GM12878 (cell line): Measurements from ENCODE around the gene ZDHHC14. TPM values are rescaled to one million over a fixed set of nuclear protein-coding genes. Genes with fewer than 3 reads are reported as not detected.

Experiments
- ATF7 ChIP-seq: fragments of 450-650 bp; IDR thresholded peaks from 2 replicates; pipeline ENCODE4 v1.6.1; 2016; ENCODE audit warnings: low read depth, mild to moderate bottlenecking
- BHLHE40 ChIP-seq, 2 experiments: fragments of 450-650 bp in 1 of 2; IDR thresholded peaks; 2 replicates each; pipeline ENCODE4 v1.6.1; 2011 to 2017; ENCODE audit warnings: low read depth in 2 of 2, borderline replicate concordance in 1 of 2, improper control_type of control experiment in 1 of 2, low read length in 1 of 2, mild to moderate bottlenecking in 1 of 2
- CREB1 ChIP-seq: IDR thresholded peaks from 2 replicates; pipeline ENCODE4 v1.6.1; 2012; ENCODE audit warnings: low read depth, mild to moderate bottlenecking, inconsistent platforms
- EP300 ChIP-seq, 2 experiments: fragments of 150-350 bp in 1 of 2; IDR thresholded peaks; 2 replicates each; pipeline ENCODE4 v1.6.1; 2011 to 2012; ENCODE audit warnings: low read depth in 2 of 2, low read length in 2 of 2, borderline replicate concordance in 1 of 2, improper control_type of control experiment in 1 of 2, inconsistent platforms in 1 of 2; ENCODE audit not compliant: control insufficient read depth in 1 of 2
- IRF4 ChIP-seq: IDR thresholded peaks from 2 replicates; pipeline ENCODE4 v1.6.1; 2011; ENCODE audit warnings: low read depth, low read length
- MEF2B ChIP-seq: fragments of 450-650 bp; IDR thresholded peaks from 2 replicates; pipeline ENCODE4 v1.6.1; 2018; ENCODE audit warnings: mild to moderate bottlenecking, moderate library complexity; ENCODE audit not compliant: partially characterized antibody, poor library complexity, severe bottlenecking
- RUNX3 ChIP-seq: IDR thresholded peaks from 2 replicates; pipeline ENCODE4 v1.6.1; 2012; ENCODE audit warnings: low read length, inconsistent platforms
- SMC3 ChIP-seq: IDR thresholded peaks from 2 replicates; pipeline ENCODE4 v1.6.1; 2011; ENCODE audit warnings: low read length, improper control_type of control experiment, borderline replicate concordance
- SUZ12 ChIP-seq: fragments of 200-600 bp; sonication (generic); IDR thresholded peaks from one replicate; pipeline ENCODE4 v1.6.1; 2018; ENCODE audit warnings: antibody characterized with exemption, mild to moderate bottlenecking; ENCODE audit not compliant: unreplicated experiment
- polyA plus RNA-seq, 11 experiments: library from polyadenylated mRNA; depleted of rRNA in 4 of 11; unstranded in 6 of 11; stranded (reverse) in 5 of 11; fragments of >200 nt; fragmentation: Nextera tagmentation in 4 of 11; fragmentation: Illumina TruSeq in 1 of 11; extraction: Ambion mirVana in 4 of 11; extraction: Trizol in 1 of 11; gene quantifications; 1 replicate in 1 of 11; 2 replicates in 10 of 11; pipeline versions ENCODE4 v1.2.1 to v1.2.3, GENCODE V29; 2011 to 2016; ENCODE audit warnings: inconsistent platforms in 2 of 11, missing spikeins in 2 of 11, low read depth in 1 of 11
- total RNA-seq, 4 experiments: library from RNA; depleted of rRNA in 3 of 4; stranded (reverse); fragments of >200 nt in 3 of 4; fragmentation: Illumina TruSeq in 1 of 4; extraction: Trizol in 1 of 4; gene quantifications; 2 replicates each; pipeline versions ENCODE4 v1.2.1 to v1.2.3, GENCODE V29; 2013 to 2021
- TF ChIP-seq, protein P1 (sequence below): fragments of 450-650 bp; IDR thresholded peaks from 2 replicates; pipeline ENCODE4 v1.6.1; 2017; ENCODE audit warnings: low read depth, mild to moderate bottlenecking, moderate library complexity
- TF ChIP-seq, protein P2 (sequence below): fragments of 450-650 bp; IDR thresholded peaks from 2 replicates; pipeline ENCODE4 v1.6.1; 2016; ENCODE audit warnings: mild to moderate bottlenecking
- TF ChIP-seq, protein P3 (sequence below): fragments of 450-650 bp; IDR thresholded peaks from 2 replicates; pipeline ENCODE4 v1.6.1; 2017; ENCODE audit warnings: mild to moderate bottlenecking, low read depth, inconsistent platforms; ENCODE audit not compliant: poor library complexity, severe bottlenecking
- TF ChIP-seq, protein P4 (sequence below): fragments of 450-650 bp; IDR thresholded peaks from 2 replicates; pipeline ENCODE4 v1.6.1; 2018; ENCODE audit warnings: borderline replicate concordance, mild to moderate bottlenecking; ENCODE audit not compliant: partially characterized antibody

The ZDHHC14 gene
- total and polyA plus RNA-seq, 10 of the 15 experiments (the other 5 are each of a cell fraction or from before 2014, with no cell fraction given) = 0.15 to 16.0 (median 0.76) TPM; not detected in 1

DNA sequence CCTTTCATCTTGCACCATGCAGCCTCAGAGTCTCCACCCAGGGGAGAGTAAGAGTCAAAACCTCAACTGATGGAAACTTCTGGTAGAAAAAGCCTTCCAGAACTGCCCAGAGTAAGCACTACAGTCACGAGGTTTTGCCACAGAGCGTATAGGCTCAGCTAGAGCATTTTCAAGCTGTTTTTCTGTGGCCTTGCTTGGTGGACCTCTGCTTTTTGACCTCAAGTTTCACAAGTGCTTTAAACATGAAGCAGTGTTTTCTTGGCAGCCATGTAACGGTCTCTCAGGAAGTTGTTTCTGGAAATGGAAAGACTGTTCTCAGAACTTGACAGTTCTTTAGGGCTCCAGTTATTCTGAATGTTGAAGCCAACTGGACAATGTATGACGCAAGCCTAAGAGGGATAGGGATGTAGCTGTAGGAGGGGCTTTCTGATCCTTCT is 146.5 kb downstream of the ZDHHC14 start (continued):
- TF ChIP-seq, protein P1, sequence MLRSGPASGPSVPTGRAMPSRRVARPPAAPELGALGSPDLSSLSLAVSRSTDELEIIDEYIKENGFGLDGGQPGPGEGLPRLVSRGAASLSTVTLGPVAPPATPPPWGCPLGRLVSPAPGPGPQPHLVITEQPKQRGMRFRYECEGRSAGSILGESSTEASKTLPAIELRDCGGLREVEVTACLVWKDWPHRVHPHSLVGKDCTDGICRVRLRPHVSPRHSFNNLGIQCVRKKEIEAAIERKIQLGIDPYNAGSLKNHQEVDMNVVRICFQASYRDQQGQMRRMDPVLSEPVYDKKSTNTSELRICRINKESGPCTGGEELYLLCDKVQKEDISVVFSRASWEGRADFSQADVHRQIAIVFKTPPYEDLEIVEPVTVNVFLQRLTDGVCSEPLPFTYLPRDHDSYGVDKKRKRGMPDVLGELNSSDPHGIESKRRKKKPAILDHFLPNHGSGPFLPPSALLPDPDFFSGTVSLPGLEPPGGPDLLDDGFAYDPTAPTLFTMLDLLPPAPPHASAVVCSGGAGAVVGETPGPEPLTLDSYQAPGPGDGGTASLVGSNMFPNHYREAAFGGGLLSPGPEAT = 0 out of 2 replicates have a peak, but pooled peaks have one; percentile 57
- TF ChIP-seq CREB1 = no peak
- peak; percentile 42; the same call in 1 of the 2 replicates for TF ChIP-seq ATF7
- peak; percentile 49 to 67; a peak in 3 of 4 replicates for TF ChIP-seq EP300 (IDR thresholded peaks at IDR 0.05; ENCODE audit: borderline replicate concordance in 1 of 2, control insufficient read depth in 1 of 2, low read depth in 2 of 2, low read length in 2 of 2)
- TF ChIP-seq, protein P2, sequence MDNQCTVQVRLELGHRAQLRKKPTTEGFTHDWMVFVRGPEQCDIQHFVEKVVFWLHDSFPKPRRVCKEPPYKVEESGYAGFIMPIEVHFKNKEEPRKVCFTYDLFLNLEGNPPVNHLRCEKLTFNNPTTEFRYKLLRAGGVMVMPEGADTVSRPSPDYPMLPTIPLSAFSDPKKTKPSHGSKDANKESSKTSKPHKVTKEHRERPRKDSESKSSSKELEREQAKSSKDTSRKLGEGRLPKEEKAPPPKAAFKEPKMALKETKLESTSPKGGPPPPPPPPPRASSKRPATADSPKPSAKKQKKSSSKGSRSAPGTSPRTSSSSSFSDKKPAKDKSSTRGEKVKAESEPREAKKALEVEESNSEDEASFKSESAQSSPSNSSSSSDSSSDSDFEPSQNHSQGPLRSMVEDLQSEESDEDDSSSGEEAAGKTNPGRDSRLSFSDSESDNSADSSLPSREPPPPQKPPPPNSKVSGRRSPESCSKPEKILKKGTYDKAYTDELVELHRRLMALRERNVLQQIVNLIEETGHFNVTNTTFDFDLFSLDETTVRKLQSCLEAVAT = 0 out of 2 replicates have a peak, but pooled peaks have one; percentile 35
- TF ChIP-seq, protein P3, sequence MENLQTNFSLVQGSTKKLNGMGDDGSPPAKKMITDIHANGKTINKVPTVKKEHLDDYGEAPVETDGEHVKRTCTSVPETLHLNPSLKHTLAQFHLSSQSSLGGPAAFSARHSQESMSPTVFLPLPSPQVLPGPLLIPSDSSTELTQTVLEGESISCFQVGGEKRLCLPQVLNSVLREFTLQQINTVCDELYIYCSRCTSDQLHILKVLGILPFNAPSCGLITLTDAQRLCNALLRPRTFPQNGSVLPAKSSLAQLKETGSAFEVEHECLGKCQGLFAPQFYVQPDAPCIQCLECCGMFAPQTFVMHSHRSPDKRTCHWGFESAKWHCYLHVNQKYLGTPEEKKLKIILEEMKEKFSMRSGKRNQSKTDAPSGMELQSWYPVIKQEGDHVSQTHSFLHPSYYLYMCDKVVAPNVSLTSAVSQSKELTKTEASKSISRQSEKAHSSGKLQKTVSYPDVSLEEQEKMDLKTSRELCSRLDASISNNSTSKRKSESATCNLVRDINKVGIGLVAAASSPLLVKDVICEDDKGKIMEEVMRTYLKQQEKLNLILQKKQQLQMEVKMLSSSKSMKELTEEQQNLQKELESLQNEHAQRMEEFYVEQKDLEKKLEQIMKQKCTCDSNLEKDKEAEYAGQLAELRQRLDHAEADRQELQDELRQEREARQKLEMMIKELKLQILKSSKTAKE = peak; percentile 23
- peak; percentile 37 to 39; a peak in 2 of 4 replicates for TF ChIP-seq BHLHE40 (IDR thresholded peaks at IDR 0.05; ENCODE audit: borderline replicate concordance in 1 of 2, low read depth in 2 of 2, low read length in 1 of 2)
- TF ChIP-seq IRF4 = no peak
- TF ChIP-seq RUNX3 = peak; percentile 24; the same call in 1 of the 2 replicates
- TF ChIP-seq, protein P4, sequence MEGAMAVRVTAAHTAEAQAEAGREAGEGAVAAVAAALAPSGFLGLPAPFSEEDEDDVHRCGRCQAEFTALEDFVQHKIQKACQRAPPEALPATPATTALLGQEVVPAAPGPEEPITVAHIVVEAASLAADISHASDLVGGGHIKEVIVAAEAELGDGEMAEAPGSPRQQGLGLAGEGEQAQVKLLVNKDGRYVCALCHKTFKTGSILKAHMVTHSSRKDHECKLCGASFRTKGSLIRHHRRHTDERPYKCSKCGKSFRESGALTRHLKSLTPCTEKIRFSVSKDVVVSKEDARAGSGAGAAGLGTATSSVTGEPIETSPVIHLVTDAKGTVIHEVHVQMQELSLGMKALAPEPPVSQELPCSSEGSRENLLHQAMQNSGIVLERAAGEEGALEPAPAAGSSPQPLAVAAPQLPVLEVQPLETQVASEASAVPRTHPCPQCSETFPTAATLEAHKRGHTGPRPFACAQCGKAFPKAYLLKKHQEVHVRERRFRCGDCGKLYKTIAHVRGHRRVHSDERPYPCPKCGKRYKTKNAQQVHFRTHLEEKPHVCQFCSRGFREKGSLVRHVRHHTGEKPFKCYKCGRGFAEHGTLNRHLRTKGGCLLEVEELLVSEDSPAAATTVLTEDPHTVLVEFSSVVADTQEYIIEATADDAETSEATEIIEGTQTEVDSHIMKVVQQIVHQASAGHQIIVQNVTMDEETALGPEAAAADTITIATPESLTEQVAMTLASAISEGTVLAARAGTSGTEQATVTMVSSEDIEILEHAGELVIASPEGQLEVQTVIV = no peak
- TF ChIP-seq SMC3 = peak; percentile 30; the same call in 1 of the 2 replicates
- no peak for TF ChIP-seq SUZ12
- peak; percentile 52 for TF ChIP-seq MEF2B
